Body of pancreas (tissue), 4 donors: Measurements from ENCODE around the gene ANKRD44. TPM values are rescaled to one million over a fixed set of nuclear protein-coding genes. Genes with fewer than 3 reads are reported as not detected.

Experiments used
- ATAC-seq: fragments of 150-250 bp; one replicate; pipeline ENCODE4 v1.9.1; 2016
- DNase-seq, 4 donors: peaks; one replicate each; pipeline ENCODE4 v3.0.0-alpha.2; 2019
- H3K27ac ChIP-seq, 4 donors: fragments of 200-600 bp; sonication (generic); 1 replicate in 3 of 4; 2 replicates in 1 of 4; pipeline versions ENCODE4 v1.5.1 to v1.6.1; 2016 to 2019; ENCODE audit warnings: mild to moderate bottlenecking in 1 of 4, mixed read lengths in 1 of 4, moderate library complexity in 1 of 4
- H3K27me3 ChIP-seq, 2 donors: fragments of 200-600 bp; sonication (generic); one replicate each; pipeline ENCODE4 v1.6.0; 2016; ENCODE audit warnings: mild to moderate bottlenecking in 1 of 2
- H3K36me3 ChIP-seq, 2 donors: fragments of 200-600 bp; sonication (generic); replicated peaks in 1 of 2; 2 replicates each; pipeline ENCODE4 v1.5.1; 2016; ENCODE audit warnings: low read depth in 2 of 2; ENCODE audit not compliant: insufficient read depth in 1 of 2
- H3K4me1 ChIP-seq: fragments of 200-600 bp; sonication (generic); one replicate; pipeline ENCODE4 v1.6.0; 2016
- H3K4me3 ChIP-seq, 2 donors: fragments of 200-600 bp; sonication (generic); 1 replicate in 1 of 2; 2 replicates in 1 of 2; pipeline ENCODE4 v1.5.1; 2016 to 2019
- H3K9me3 ChIP-seq, 3 donors: fragments of 200-600 bp; sonication (generic); 1 replicate in 2 of 3; 2 replicates in 1 of 3; pipeline ENCODE4 v1.5.1; 2016
- CTCF ChIP-seq, 7 experiments: fragments of 450-650 bp in 4 of 7; fragments of 200-600 bp in 3 of 7; sonication (generic) in 3 of 7; IDR thresholded peaks; one replicate each; pipeline ENCODE4 v1.5.1; 2016 to 2019; ENCODE audit warnings: antibody characterized with exemption in 7 of 7
- POLR2A ChIP-seq, 3 donors: fragments of 450-650 bp; IDR thresholded peaks; one replicate each; pipeline ENCODE4 v1.6.1; 2016; ENCODE audit warnings: antibody characterized with exemption in 3 of 3, mild to moderate bottlenecking in 2 of 3
- WGBS, 2 donors: methylation state at CpG; one replicate each; pipeline ENCODE4 v1.1.5; 2017; 5-methylcytosine and 5-hydroxymethylcytosine counted together
- intact Hi-C: fragments of 100-400 bp; cut with DNase I; formaldehyde crosslinking; loops from one replicate; pipeline ENCODE4 v1.15.1; 2023
- total RNA-seq, 2 donors: library from RNA; depleted of rRNA; stranded (reverse); fragments of >200 nt; gene quantifications; one replicate each; pipeline ENCODE4 v1.1.0, GENCODE V29; 2016

ANKRD44 gene
- total RNA-seq, 2 donors from 2014 or later = 12.2 TPM

- Histone ChIP-seq H3K36me3 (no peaks in the 10 kb centered on the region), H3K9me3 (no peaks in the 10 kb centered on the region), H3K4me1 (no peaks in the 10 kb centered on the region), H3K27me3 (no peaks in the 10 kb centered on the region), H3K27ac (no peak overlapping the region), H3K4me3 (no peak overlapping the region)
- WGBS, 2 donors = 73 to 81% methylated on average over 7 of the region's 7 CpGs
- TF ChIP-seq POLR2A (IDR thresholded peaks at IDR 0.05) = no peak
- TF ChIP-seq CTCF (IDR thresholded peaks at IDR 0.05) = no peak
- no peak for ATAC-seq
- intact Hi-C loops = no loop called here
- DNase-seq = no peak
Measured at GRCh38 chr2:197165020-197165419, 145.6 kb downstream of the ANKRD44 start.

- intact Hi-C loops = no loop called here
- Histone ChIP-seq H3K4me3 (no peak overlapping the region), H3K9me3 (no peaks in the 10 kb centered on the region), H3K27ac (no peak overlapping the region), H3K4me1 (no peaks in the 10 kb centered on the region), H3K36me3 (no peaks in the 10 kb centered on the region), H3K27me3 (no peaks in the 10 kb centered on the region)
- DNase-seq (no peak), ATAC-seq (no peak)
- WGBS, 2 donors = 54 to 56% methylated on average over 30 to 32 of the region's 39 CpGs
- no peak for TF ChIP-seq POLR2A (IDR thresholded peaks at IDR 0.05)
- TF ChIP-seq CTCF (IDR thresholded peaks at IDR 0.05) = no peak
Measured at GRCh38 chr2:197164141-197164754, 146.3 kb downstream of the ANKRD44 start.

GRCh38 chr2:197163712-197164140 lies 146.9 kb downstream of the ANKRD44 start:
- no peaks in the 10 kb centered on the region for H3K9me3 ChIP-seq
- intact Hi-C loops = no loop called here
- DNase-seq = no peak
- no peaks in the 10 kb centered on the region for H3K27me3 ChIP-seq
- TF ChIP-seq CTCF (IDR thresholded peaks at IDR 0.05) (no peak), POLR2A (IDR thresholded peaks at IDR 0.05) (no peak)
- no peaks in the 10 kb centered on the region for H3K36me3 ChIP-seq
- WGBS, 2 donors = 95 to 96% methylated on average over 17 of the region's 17 CpGs
- H3K27ac ChIP-seq = no peak overlapping the region
- no peak for ATAC-seq
- H3K4me3 ChIP-seq = no peak overlapping the region
- peaks cover under 1% of the 10 kb centered on the region for H3K4me1 ChIP-seq

- intact Hi-C loops = no loop called here
- WGBS, 2 donors = 74 to 90% methylated on average over 5 of the region's 5 CpGs
- H3K9me3 ChIP-seq = no peaks in the 10 kb centered on the region
Measured at GRCh38 chr2:197161774-197162173, 148.8 kb downstream of the ANKRD44 start.

More at GRCh38 chr2:197161774-197162173, 148.8 kb downstream of the ANKRD44 start:
- H3K36me3 ChIP-seq = no peaks in the 10 kb centered on the region
- H3K27ac ChIP-seq = no peak overlapping the region
- no peaks in the 10 kb centered on the region for H3K27me3 ChIP-seq
- peaks cover 5% of the 10 kb centered on the region for H3K4me1 ChIP-seq
- no peak for TF ChIP-seq CTCF (IDR thresholded peaks at IDR 0.05)
- TF ChIP-seq POLR2A (IDR thresholded peaks at IDR 0.05) = no peak
- DNase-seq = no peak
- H3K4me3 ChIP-seq = no peak overlapping the region
- no peak for ATAC-seq
